ENCODE data around the gene SPARCL1.

DNA sequence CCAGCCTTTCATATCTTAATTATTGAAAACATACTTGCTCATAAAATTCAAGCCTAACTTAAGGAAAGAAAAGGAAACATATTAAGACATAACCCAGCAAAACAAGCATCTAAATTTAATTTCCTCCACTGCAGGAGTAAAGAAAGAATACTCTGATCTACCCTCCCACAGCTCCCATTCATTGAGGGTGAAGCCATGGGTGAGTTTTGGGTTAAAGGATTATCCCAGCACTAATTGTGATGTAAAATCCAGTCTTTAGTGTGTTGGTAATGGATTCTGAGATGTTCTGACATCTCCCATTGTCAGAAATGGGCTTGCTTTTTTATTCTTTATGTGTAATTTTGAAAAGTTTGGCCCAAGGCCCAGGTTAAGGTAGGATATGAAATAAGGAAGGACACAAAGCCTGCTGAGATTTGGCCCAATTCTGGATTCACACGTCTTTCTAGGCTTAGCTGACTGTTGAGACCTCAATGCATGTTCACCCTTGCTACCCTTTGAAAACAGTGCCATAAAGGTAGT lies 50.4 kb downstream of the SPARCL1 start:
- no peak for TF ChIP-seq EZH2 (IDR thresholded peaks at IDR 0.05; ENCODE audit: low read length, missing control alignments)
- TF ChIP-seq, protein P1, sequence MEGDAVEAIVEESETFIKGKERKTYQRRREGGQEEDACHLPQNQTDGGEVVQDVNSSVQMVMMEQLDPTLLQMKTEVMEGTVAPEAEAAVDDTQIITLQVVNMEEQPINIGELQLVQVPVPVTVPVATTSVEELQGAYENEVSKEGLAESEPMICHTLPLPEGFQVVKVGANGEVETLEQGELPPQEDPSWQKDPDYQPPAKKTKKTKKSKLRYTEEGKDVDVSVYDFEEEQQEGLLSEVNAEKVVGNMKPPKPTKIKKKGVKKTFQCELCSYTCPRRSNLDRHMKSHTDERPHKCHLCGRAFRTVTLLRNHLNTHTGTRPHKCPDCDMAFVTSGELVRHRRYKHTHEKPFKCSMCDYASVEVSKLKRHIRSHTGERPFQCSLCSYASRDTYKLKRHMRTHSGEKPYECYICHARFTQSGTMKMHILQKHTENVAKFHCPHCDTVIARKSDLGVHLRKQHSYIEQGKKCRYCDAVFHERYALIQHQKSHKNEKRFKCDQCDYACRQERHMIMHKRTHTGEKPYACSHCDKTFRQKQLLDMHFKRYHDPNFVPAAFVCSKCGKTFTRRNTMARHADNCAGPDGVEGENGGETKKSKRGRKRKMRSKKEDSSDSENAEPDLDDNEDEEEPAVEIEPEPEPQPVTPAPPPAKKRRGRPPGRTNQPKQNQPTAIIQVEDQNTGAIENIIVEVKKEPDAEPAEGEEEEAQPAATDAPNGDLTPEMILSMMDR (conservative IDR thresholded peaks at IDR 0.05 in 1 of 2, IDR thresholded peaks at IDR 0.05 in 1 of 2; ENCODE audit: low read depth in 1 of 2, low read length in 2 of 2), result no peak
